ENCODE measurements around the gene CRACR2B. TPM values are rescaled to one million over a fixed set of nuclear protein-coding genes. Genes with fewer than 3 reads are reported as not detected.

The CRACR2B gene
- total RNA-seq, 2 experiments from 2014 or later, result 0.33 TPM; not detected in 1

DNA sequence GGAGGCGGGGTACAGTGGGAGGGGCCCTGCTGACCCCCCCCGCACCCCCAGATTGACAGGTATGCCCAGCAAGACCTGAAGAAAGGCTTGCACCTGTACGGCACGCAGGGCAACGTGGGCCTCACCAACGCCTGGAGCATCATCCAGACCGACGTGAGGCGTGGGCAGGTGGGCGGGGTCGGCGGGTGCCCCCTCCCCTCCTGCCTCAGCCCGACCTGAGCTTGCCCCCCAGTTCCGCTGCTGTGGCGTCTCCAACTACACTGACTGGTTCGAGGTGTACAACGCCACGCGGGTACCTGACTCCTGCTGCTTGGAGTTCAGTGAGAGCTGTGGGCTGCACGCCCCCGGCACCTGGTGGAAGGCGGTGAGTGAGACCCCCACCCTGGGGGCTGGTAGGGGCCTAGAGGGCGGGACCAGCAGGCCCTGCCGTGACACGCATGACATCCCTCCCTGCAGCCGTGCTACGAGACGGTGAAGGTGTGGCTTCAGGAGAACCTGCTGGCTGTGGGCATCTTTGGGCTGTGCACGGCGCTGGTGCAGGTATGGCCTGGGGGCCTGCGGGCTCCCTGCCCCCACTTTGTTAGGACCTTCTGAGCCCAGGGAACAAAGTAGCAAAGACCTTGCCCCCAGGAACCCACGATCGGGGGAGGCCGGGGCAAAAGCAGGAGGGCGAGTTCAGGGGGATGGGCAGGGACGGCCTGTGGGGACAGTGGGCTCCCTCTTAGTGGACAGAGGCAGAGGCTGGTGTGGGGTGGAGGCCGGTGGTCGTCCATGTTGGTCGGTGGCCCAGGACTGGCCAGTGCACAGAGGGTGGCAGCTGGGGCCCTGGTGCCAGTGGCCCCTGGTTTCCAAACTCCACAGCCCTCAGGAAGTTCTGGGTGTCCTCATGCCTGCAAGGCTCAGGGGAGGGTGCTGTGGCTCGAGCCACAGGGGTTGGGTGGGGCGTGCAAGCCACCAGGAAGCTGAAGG lies 38.0 kb downstream of the CRACR2B start:
- ChIA-PET CTCF (no interaction called here), POLR2A (no interaction called here)
- TF ChIP-seq CTCF (IDR thresholded peaks at IDR 0.05), result no peak
- Mint-ChIP-seq H3K9me3 (no peaks in the 10 kb centered on the region), H3K27ac (no peak overlapping the region), H3K4me1 (ENCODE audit: low read depth) (no peaks in the 10 kb centered on the region), H3K27me3 (no peaks in the 10 kb centered on the region), H3K4me3 (no peak overlapping the region), H3K36me3 (ENCODE audit: low read depth) (no peaks in the 10 kb centered on the region)
- Histone ChIP-seq H3K27ac (ENCODE audit: low read depth in 1 of 2, low read length in 2 of 2) (no peak overlapping the region), H3K4me3 (ENCODE audit: low read length) (no peak overlapping the region), H3K9me3 (ENCODE audit: control insufficient read depth in 1 of 2, insufficient read depth in 1 of 2, low read length in 2 of 2) (no peaks in the 10 kb centered on the region), H3K4me1 (ENCODE audit: insufficient read depth, low read length) (no peaks in the 10 kb centered on the region), H3K27me3 (ENCODE audit: control insufficient read depth in 1 of 2, insufficient read depth in 2 of 2, low read length in 2 of 2) (no peaks in the 10 kb centered on the region), H3K36me3 (ENCODE audit: insufficient read depth, low read length) (peaks cover 4% of the 10 kb centered on the region)
- DNase-seq (no peak), ATAC-seq (ENCODE audit: poor library complexity) (no peak)
- intact Hi-C loops (cut with DNase I, micrococcal nuclease), result no loop called here

GRCh38 chr11:866481-866880 lies 38.8 kb downstream of the CRACR2B start:
- Mint-ChIP-seq H3K27me3 (no peaks in the 10 kb centered on the region), H3K4me1 (ENCODE audit: low read depth) (no peaks in the 10 kb centered on the region), H3K4me3 (no peak overlapping the region), H3K27ac (no peak overlapping the region), H3K9me3 (no peaks in the 10 kb centered on the region), H3K36me3 (ENCODE audit: low read depth) (no peaks in the 10 kb centered on the region)
- H3K27ac ChIP-seq (ENCODE audit: low read depth in 1 of 2, low read length in 2 of 2), result no peak overlapping the region
- no peaks in the 10 kb centered on the region for H3K9me3 ChIP-seq (ENCODE audit: control insufficient read depth in 1 of 2, insufficient read depth in 1 of 2, low read length in 2 of 2)
- CTCF ChIA-PET, result no interaction called here
- H3K4me1 ChIP-seq (ENCODE audit: insufficient read depth, low read length), result no peaks in the 10 kb centered on the region
- no peak overlapping the region for H3K4me3 ChIP-seq (ENCODE audit: low read length)
- intact Hi-C loops (cut with DNase I, micrococcal nuclease), result no loop called here
- no peak for TF ChIP-seq CTCF (IDR thresholded peaks at IDR 0.05)
- no peaks in the 10 kb centered on the region for H3K27me3 ChIP-seq (ENCODE audit: control insufficient read depth in 1 of 2, insufficient read depth in 2 of 2, low read length in 2 of 2)
- no peak for DNase-seq
- peaks cover 4% of the 10 kb centered on the region for H3K36me3 ChIP-seq (ENCODE audit: insufficient read depth, low read length)
- no peak for ATAC-seq (ENCODE audit: poor library complexity)
- POLR2A ChIA-PET, result no interaction called here

DNA sequence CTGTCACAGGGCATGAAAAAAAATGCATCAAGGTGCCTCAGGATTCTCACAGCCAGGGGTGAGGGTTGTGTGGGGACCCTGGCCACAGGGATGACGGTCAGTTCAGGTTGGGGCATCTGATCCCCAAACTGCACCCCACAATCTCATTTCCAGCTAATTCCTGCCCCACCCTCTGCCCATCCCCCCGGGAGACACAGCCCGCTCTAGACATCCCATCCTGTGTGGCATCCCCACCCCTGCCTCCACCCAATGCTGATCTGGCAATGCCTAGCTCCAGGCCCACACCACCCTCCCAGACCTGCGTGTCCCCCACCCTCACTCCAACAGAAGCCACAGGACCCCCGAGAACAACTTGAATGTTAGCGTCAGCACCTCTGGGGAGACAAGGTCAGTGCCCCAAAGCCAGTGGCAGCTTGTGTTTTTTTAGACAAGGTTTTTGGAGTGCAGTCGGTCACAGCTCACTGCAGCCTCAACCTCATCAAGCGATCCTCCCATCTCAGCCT lies 40.2 kb downstream of the CRACR2B start:
- H3K4me1 Mint-ChIP-seq (ENCODE audit: low read depth), result no peaks in the 10 kb centered on the region
- Histone ChIP-seq H3K36me3 (ENCODE audit: insufficient read depth, low read length) (peaks cover 4% of the 10 kb centered on the region), H3K4me3 (ENCODE audit: low read length) (no peak overlapping the region), H3K4me1 (ENCODE audit: insufficient read depth, low read length) (no peaks in the 10 kb centered on the region), H3K27ac (ENCODE audit: low read depth in 1 of 2, low read length in 2 of 2) (no peak overlapping the region), H3K9me3 (ENCODE audit: control insufficient read depth in 1 of 2, insufficient read depth in 1 of 2, low read length in 2 of 2) (no peaks in the 10 kb centered on the region), H3K27me3 (ENCODE audit: control insufficient read depth in 1 of 2, insufficient read depth in 2 of 2, low read length in 2 of 2) (no peaks in the 10 kb centered on the region)
- H3K36me3 Mint-ChIP-seq (ENCODE audit: low read depth), result no peaks in the 10 kb centered on the region
- no peaks in the 10 kb centered on the region for H3K27me3 Mint-ChIP-seq
- ChIA-PET CTCF (no interaction called here), POLR2A (no interaction called here)
- intact Hi-C loops (cut with DNase I, micrococcal nuclease), result no loop called here
- H3K27ac Mint-ChIP-seq, result no peak overlapping the region
- DNase-seq (no peak), ATAC-seq (ENCODE audit: poor library complexity) (no peak)
- H3K4me3 Mint-ChIP-seq, result no peak overlapping the region
- no peak for TF ChIP-seq CTCF (IDR thresholded peaks at IDR 0.05)
- no peaks in the 10 kb centered on the region for H3K9me3 Mint-ChIP-seq
